Spleen (tissue), 7 donors: ENCODE measurements around the gene DTNBP1.

Source experiments
- POLR2A ChIP-seq, 3 donors: fragments of 450-650 bp; IDR thresholded peaks; one replicate each; pipeline ENCODE4 v1.5.1; 2017; ENCODE audit warnings: antibody characterized with exemption in 3 of 3, mild to moderate bottlenecking in 1 of 3
- TF ChIP-seq, protein P1 (sequence below), 11 experiments: fragments of 200-600 bp in 7 of 11; fragments of 450-650 bp in 4 of 11; sonication (generic) in 4 of 11; IDR thresholded peaks in 8 of 11; conservative IDR thresholded peaks in 3 of 11; 1 replicate in 7 of 11; 2 replicates in 4 of 11; pipeline versions ENCODE4 v1.4.0 to v1.8.0; 2016 to 2021; ENCODE audit warnings: antibody characterized with exemption in 11 of 11, inconsistent platforms in 4 of 11, mild to moderate bottlenecking in 1 of 11
- donor health status: DM: no; HTN: no; CAD: no; lungs with moderate emphysema.
- donor health status: DM: no; HTN: no; CAD: no.
- donor health status: DM: no; HTN: no; CAD: no.

DNA sequence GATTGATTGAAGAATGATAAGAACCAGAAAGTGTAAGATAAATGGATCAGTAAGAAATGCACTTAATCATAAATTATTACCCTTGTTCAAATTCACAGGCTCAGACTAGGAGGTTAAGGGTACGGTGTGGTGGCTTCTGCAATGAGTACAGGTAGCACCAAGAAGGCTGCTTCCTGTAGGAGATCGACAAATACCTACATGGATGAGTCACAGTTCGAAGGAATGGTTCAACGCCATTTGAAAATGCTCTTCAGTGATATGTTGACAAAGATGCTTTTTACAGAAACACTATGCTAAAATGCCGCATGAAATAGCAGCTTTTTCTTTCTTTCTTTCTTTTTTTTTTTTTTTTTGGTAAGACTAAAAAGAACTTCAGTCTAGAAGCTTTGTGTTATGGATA is 116.2 kb downstream of the DTNBP1 start:
- no peak for TF ChIP-seq POLR2A (IDR thresholded peaks at IDR 0.05)
- TF ChIP-seq, protein P1, sequence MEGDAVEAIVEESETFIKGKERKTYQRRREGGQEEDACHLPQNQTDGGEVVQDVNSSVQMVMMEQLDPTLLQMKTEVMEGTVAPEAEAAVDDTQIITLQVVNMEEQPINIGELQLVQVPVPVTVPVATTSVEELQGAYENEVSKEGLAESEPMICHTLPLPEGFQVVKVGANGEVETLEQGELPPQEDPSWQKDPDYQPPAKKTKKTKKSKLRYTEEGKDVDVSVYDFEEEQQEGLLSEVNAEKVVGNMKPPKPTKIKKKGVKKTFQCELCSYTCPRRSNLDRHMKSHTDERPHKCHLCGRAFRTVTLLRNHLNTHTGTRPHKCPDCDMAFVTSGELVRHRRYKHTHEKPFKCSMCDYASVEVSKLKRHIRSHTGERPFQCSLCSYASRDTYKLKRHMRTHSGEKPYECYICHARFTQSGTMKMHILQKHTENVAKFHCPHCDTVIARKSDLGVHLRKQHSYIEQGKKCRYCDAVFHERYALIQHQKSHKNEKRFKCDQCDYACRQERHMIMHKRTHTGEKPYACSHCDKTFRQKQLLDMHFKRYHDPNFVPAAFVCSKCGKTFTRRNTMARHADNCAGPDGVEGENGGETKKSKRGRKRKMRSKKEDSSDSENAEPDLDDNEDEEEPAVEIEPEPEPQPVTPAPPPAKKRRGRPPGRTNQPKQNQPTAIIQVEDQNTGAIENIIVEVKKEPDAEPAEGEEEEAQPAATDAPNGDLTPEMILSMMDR (IDR thresholded peaks at IDR 0.05 in 8 of 11, conservative IDR thresholded peaks at IDR 0.05 in 3 of 11): no peak
